Measurements from ENCODE around the gene FLII.

DNA sequence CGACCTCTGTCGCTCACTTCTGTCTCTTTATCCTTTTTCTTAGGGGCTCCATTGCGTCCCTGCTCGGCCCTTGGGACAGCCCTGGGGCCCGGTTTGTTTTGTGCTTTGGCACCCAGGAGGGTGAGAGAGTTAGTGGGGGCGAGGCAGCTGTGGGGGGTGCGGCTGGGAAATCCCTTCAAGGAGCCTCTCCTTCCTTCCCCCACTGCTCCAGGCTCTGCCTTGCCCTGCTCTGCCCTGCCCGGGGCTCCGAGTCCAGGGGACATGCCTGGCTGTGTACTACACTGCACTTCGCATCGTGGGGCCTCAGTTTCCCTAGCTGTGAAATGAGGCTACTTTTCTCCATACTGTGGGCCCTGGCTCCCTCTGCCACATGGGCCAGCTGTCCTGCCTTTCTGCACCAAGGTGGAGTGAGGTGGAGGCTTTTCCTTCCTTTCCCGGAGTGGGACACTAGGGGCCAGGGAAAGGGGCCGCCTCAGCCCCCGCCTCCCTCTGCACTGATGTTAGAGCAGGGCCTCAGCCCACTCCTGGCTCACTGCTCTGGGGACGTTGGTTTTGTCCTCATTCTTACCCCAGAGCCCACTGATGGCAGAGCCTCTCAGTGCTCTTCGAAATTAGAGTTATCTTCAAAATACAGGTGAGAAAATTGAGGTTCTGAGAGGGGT is 32.1 kb downstream of the FLII start:
- TF ChIP-seq, protein P1, sequence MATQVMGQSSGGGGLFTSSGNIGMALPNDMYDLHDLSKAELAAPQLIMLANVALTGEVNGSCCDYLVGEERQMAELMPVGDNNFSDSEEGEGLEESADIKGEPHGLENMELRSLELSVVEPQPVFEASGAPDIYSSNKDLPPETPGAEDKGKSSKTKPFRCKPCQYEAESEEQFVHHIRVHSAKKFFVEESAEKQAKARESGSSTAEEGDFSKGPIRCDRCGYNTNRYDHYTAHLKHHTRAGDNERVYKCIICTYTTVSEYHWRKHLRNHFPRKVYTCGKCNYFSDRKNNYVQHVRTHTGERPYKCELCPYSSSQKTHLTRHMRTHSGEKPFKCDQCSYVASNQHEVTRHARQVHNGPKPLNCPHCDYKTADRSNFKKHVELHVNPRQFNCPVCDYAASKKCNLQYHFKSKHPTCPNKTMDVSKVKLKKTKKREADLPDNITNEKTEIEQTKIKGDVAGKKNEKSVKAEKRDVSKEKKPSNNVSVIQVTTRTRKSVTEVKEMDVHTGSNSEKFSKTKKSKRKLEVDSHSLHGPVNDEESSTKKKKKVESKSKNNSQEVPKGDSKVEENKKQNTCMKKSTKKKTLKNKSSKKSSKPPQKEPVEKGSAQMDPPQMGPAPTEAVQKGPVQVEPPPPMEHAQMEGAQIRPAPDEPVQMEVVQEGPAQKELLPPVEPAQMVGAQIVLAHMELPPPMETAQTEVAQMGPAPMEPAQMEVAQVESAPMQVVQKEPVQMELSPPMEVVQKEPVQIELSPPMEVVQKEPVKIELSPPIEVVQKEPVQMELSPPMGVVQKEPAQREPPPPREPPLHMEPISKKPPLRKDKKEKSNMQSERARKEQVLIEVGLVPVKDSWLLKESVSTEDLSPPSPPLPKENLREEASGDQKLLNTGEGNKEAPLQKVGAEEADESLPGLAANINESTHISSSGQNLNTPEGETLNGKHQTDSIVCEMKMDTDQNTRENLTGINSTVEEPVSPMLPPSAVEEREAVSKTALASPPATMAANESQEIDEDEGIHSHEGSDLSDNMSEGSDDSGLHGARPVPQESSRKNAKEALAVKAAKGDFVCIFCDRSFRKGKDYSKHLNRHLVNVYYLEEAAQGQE (IDR thresholded peaks at IDR 0.05; ENCODE audit: low read depth, low read length) = no peak
- TF ChIP-seq, protein P2, sequence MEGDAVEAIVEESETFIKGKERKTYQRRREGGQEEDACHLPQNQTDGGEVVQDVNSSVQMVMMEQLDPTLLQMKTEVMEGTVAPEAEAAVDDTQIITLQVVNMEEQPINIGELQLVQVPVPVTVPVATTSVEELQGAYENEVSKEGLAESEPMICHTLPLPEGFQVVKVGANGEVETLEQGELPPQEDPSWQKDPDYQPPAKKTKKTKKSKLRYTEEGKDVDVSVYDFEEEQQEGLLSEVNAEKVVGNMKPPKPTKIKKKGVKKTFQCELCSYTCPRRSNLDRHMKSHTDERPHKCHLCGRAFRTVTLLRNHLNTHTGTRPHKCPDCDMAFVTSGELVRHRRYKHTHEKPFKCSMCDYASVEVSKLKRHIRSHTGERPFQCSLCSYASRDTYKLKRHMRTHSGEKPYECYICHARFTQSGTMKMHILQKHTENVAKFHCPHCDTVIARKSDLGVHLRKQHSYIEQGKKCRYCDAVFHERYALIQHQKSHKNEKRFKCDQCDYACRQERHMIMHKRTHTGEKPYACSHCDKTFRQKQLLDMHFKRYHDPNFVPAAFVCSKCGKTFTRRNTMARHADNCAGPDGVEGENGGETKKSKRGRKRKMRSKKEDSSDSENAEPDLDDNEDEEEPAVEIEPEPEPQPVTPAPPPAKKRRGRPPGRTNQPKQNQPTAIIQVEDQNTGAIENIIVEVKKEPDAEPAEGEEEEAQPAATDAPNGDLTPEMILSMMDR (IDR thresholded peaks at IDR 0.05) = no peak
- TF ChIP-seq EP300 (IDR thresholded peaks at IDR 0.05; ENCODE audit: borderline replicate concordance in 1 of 2, low read depth in 1 of 2, low read length in 1 of 2) (no peak), SIN3A (IDR thresholded peaks at IDR 0.05; ENCODE audit: borderline replicate concordance, low read depth, low read length) (no peak), EZH2phosphoT487 (IDR thresholded peaks at IDR 0.05; ENCODE audit: borderline replicate concordance, low read depth) (no peak), NFIC (IDR thresholded peaks at IDR 0.05; ENCODE audit: borderline replicate concordance) (no peak), RFX5 (IDR thresholded peaks at IDR 0.05; ENCODE audit: low read length) (no peak), RAD21 (IDR thresholded peaks at IDR 0.05; ENCODE audit: low read length) (no peak), TAF1 (IDR thresholded peaks at IDR 0.05; ENCODE audit: borderline replicate concordance, low read depth, low read length) (no peak), CHD2 (IDR thresholded peaks at IDR 0.05; ENCODE audit: low read length, partially characterized antibody) (no peak), POLR2AphosphoS5 (IDR thresholded peaks at IDR 0.05; ENCODE audit: low read depth, low read length) (no peak)
- TF ChIP-seq, protein P3, sequence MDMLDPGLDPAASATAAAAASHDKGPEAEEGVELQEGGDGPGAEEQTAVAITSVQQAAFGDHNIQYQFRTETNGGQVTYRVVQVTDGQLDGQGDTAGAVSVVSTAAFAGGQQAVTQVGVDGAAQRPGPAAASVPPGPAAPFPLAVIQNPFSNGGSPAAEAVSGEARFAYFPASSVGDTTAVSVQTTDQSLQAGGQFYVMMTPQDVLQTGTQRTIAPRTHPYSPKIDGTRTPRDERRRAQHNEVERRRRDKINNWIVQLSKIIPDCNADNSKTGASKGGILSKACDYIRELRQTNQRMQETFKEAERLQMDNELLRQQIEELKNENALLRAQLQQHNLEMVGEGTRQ (IDR thresholded peaks at IDR 0.05; ENCODE audit: borderline replicate concordance, low read depth, low read length) = no peak
- TF ChIP-seq, protein P4, sequence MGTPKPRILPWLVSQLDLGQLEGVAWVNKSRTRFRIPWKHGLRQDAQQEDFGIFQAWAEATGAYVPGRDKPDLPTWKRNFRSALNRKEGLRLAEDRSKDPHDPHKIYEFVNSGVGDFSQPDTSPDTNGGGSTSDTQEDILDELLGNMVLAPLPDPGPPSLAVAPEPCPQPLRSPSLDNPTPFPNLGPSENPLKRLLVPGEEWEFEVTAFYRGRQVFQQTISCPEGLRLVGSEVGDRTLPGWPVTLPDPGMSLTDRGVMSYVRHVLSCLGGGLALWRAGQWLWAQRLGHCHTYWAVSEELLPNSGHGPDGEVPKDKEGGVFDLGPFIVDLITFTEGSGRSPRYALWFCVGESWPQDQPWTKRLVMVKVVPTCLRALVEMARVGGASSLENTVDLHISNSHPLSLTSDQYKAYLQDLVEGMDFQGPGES (IDR thresholded peaks at IDR 0.05; ENCODE audit: low read depth, low read length) = no peak

Data from SK-N-SH (cell line).